Caco-2 (cell line): Measurements from ENCODE around the gene ACSS2. TPM values are rescaled to one million over a fixed set of nuclear protein-coding genes. Genes with fewer than 3 reads are reported as not detected.

Source experiments
- Bru-seq: library from RNA; stranded (reverse); fragments of 400-500 nt; gene quantifications from one replicate; lab custom pipeline; 2021; lab: Mats Ljungman, UMichigan
- BruChase-seq, 2 experiments: library from RNA; stranded (reverse); fragments of 400-500 nt; gene quantifications; one replicate each; lab custom pipeline; 2021; lab: Mats Ljungman, UMichigan
- BruUV-seq: library from RNA; stranded (reverse); fragments of 400-500 nt; replicated peaks from 2 replicates; lab custom pipeline; 2021; lab: Mats Ljungman, UMichigan
- CTCF ChIA-PET: fragments of 300-600 bp; sonication (Branson Sonifier 250); formaldehyde crosslinking; loops from one replicate; lab custom pipeline; 2022; ENCODE audit warnings: antibody characterized with exemption; lab: Charles Lee
- POLR2A ChIA-PET: fragments of 300-600 bp; sonication (Branson Sonifier 250); formaldehyde crosslinking; loops from one replicate; lab custom pipeline; 2022; ENCODE audit warnings: antibody characterized with exemption; lab: Charles Lee
- DNase-seq, 2 experiments: peaks; one replicate each; pipeline versions ENCODE4 v3.0.0 to v3.0.0-alpha.2; 2020 to 2022
- H3K27me3 ChIP-seq: replicated peaks from 2 replicates; pipeline ENCODE4 v1.6.0; 2011; ENCODE audit warnings: low read length; ENCODE audit not compliant: control insufficient read depth, insufficient read depth
- H3K36me3 ChIP-seq: 2 replicates; pipeline ENCODE4 v1.5.1; 2011; ENCODE audit warnings: low read length; ENCODE audit not compliant: control insufficient read depth, insufficient read depth
- H3K4me1 ChIP-seq: fragments of 250-450 bp; sonication (Bioruptor Pico); 2 replicates; pipeline ENCODE4 v1.5.1; 2020; ENCODE audit warnings: mild to moderate bottlenecking
- H3K4me3 ChIP-seq: 2 replicates; pipeline ENCODE4 v1.5.1; 2011; ENCODE audit warnings: low read depth, mild to moderate bottlenecking, control low read depth, low read length
- H3K9me3 ChIP-seq: fragments of 250-450 bp; sonication (Bioruptor Pico); 2 replicates; pipeline ENCODE4 v1.5.1; 2020; ENCODE audit warnings: mild to moderate bottlenecking, moderate library complexity
- H3K27ac Mint-ChIP-seq: one replicate; pipeline ENCODE4 v1.8.0; 2022; ENCODE audit warnings: mixed read lengths; ENCODE audit not compliant: unreplicated experiment
- H3K27me3 Mint-ChIP-seq: one replicate; pipeline ENCODE4 v1.8.0; 2022; ENCODE audit warnings: mixed read lengths; ENCODE audit not compliant: insufficient read depth, unreplicated experiment
- H3K36me3 Mint-ChIP-seq: one replicate; pipeline ENCODE4 v1.8.0; 2022; ENCODE audit warnings: mild to moderate bottlenecking, mixed read lengths; ENCODE audit not compliant: insufficient read depth, unreplicated experiment
- H3K4me1 Mint-ChIP-seq: one replicate; pipeline ENCODE4 v1.8.0; 2022; ENCODE audit warnings: low read depth, mixed read lengths; ENCODE audit not compliant: unreplicated experiment
- H3K4me3 Mint-ChIP-seq: one replicate; pipeline ENCODE4 v1.8.0; 2022; ENCODE audit warnings: mild to moderate bottlenecking, moderate library complexity, mixed read lengths; ENCODE audit not compliant: unreplicated experiment
- H3K9me3 Mint-ChIP-seq: one replicate; pipeline ENCODE4 v1.8.0; 2022; ENCODE audit warnings: mixed read lengths; ENCODE audit not compliant: unreplicated experiment
- CTCF ChIP-seq, 2 experiments: fragments of 200-600 bp in 1 of 2; IDR thresholded peaks; 1 replicate in 1 of 2; 2 replicates in 1 of 2; pipeline versions ENCODE4 v1.5.1 to v1.8.0; 2011 to 2022; ENCODE audit warnings: antibody characterized with exemption in 1 of 2, control low read depth in 1 of 2, inconsistent platforms in 1 of 2, low read depth in 1 of 2, low read length in 1 of 2, mild to moderate bottlenecking in 1 of 2, moderate library complexity in 1 of 2; ENCODE audit not compliant: insufficient read depth in 1 of 2, severe bottlenecking in 1 of 2, unreplicated experiment in 1 of 2
- intact Hi-C: fragments of 100-400 bp; cut with micrococcal nuclease; formaldehyde crosslinking; loops from one replicate; pipeline ENCODE4 v1.10.0; 2022; ENCODE audit not compliant: unreplicated experiment
- long read RNA-seq: library from polyadenylated mRNA; stranded (forward); transcript quantifications from one replicate; pipeline ENCODE4 v2.0.0, GENCODE V29; 2022
- total RNA-seq: library from RNA; stranded (reverse); gene quantifications from 2 replicates; pipeline ENCODE4 v1.2.3, GENCODE V29; 2022

The ACSS2 gene
- total RNA-seq (64.5 and 76.0 TPM in 2 replicates), Bru-seq, nascent RNA (percentile 73 among the genes with signal in this experiment), BruChase-seq, experiment 1, labeled RNA remaining after a 2-hour chase (percentile 83 among the genes with signal in this experiment), BruChase-seq, experiment 2, labeled RNA remaining after a 6-hour chase (percentile 81 among the genes with signal in this experiment)
- long read RNA-seq, transcript ACSS2-202 (18 exons, 3,065 nt) = major isoform, 55 of 91 reads
- long read RNA-seq, partial matches to known transcripts = 10 of 91 reads
- long read RNA-seq, other reads (novel, unspliced or antisense) = 23 of 91 reads

GRCh38 chr20:34876406-34877282 lies at the start of gene ACSS2:
TSS of gene ACSS2 (plus strand) at chr20:34876612. CDS start at chr20:34876646, 34 bp downstream.
- Histone ChIP-seq H3K36me3 (no peaks in the 10 kb centered on the region), H3K27me3 (no peaks in the 10 kb centered on the region), H3K4me1 (peaks cover 33% of the 10 kb centered on the region), H3K4me3 (peak within 1 kb of the TSS; percentile 71), H3K9me3 (no peaks in the 10 kb centered on the region)
- Mint-ChIP-seq H3K9me3 (no peaks in the 10 kb centered on the region), H3K4me1 (peaks cover 47% of the 10 kb centered on the region), H3K27me3 (no peaks in the 10 kb centered on the region), H3K36me3 (peaks cover 22% of the 10 kb centered on the region), H3K27ac (peak within 1 kb of the TSS; percentile 84), H3K4me3 (peak within 1 kb of the TSS; percentile 86)
- peak in 1 of 2 experiments; percentile 0 for TF ChIP-seq CTCF (IDR thresholded peaks at IDR 0.05; ENCODE audit: insufficient read depth in 1 of 2, low read depth in 1 of 2, low read length in 1 of 2, severe bottlenecking in 1 of 2, unreplicated experiment in 1 of 2)
- CTCF ChIA-PET = interaction anchor here (0.6 to 7.1 kb wide), 42 partner anchors 12 to 1508 kb away, joined by 3 to 331 read pairs (median 4); partner anchors contain the start of genes EDEM2, GSS, MYH7B and NCOA6
- intact Hi-C loops = loop anchor here (1.0 to 5.0 kb wide), 9 partner anchors 28 to 1076 kb away; partner anchors contain the start of genes EDEM2, GSS, MYH7B and SCAND1
- DNase-seq = no peak
- POLR2A ChIA-PET = interaction anchor here (0.5 to 4.0 kb wide), 20 partner anchors 14 to 1362 kb away, joined by 3 to 86 read pairs (median 10); partner anchors contain the start of genes EIF6, GSS, MYH7B and NCOA6
- BruUV-seq = TSS peak; percentile 56

- peaks cover 2% of the 10 kb centered on the region; the same call in 1 of the 2 replicates for H3K4me1 ChIP-seq
- H3K9me3 ChIP-seq = no peaks in the 10 kb centered on the region
- no peak overlapping the region for H3K27ac Mint-ChIP-seq
- H3K36me3 ChIP-seq = no peaks in the 10 kb centered on the region
- no TSS peak for BruUV-seq
- peaks cover 7% of the 10 kb centered on the region for H3K4me1 Mint-ChIP-seq
- CTCF ChIA-PET = no interaction called here
- peak in 1 of 2 experiments; percentile 8 for TF ChIP-seq CTCF (IDR thresholded peaks at IDR 0.05; ENCODE audit: insufficient read depth in 1 of 2, low read depth in 1 of 2, low read length in 1 of 2, severe bottlenecking in 1 of 2, unreplicated experiment in 1 of 2)
- POLR2A ChIA-PET = no interaction called here
- no peak for DNase-seq
- peaks cover 13% of the 10 kb centered on the region for H3K36me3 Mint-ChIP-seq
- H3K4me3 ChIP-seq = no peak overlapping the region
- H3K27me3 ChIP-seq = no peaks in the 10 kb centered on the region
- intact Hi-C loops = no loop called here
- H3K27me3 Mint-ChIP-seq = peaks cover 5% of the 10 kb centered on the region
- H3K9me3 Mint-ChIP-seq = no peaks in the 10 kb centered on the region
- no peak overlapping the region for H3K4me3 Mint-ChIP-seq
Measured at GRCh38 chr20:34829191-34829590, 47.2 kb upstream of the ACSS2 start.

GRCh38 chr20:34831936-34832335 lies 44.5 kb upstream of the ACSS2 start:
- BruUV-seq = no TSS peak
- Mint-ChIP-seq H3K36me3 (no peaks in the 10 kb centered on the region), H3K27me3 (peaks cover 5% of the 10 kb centered on the region), H3K4me3 (no peak overlapping the region), H3K27ac (no peak overlapping the region), H3K4me1 (no peaks in the 10 kb centered on the region), H3K9me3 (no peaks in the 10 kb centered on the region)
- POLR2A ChIA-PET = no interaction called here
- H3K4me3 ChIP-seq = no peak overlapping the region
- peaks cover 7% of the 10 kb centered on the region; the same call in 1 of the 2 replicates for H3K4me1 ChIP-seq
- CTCF ChIA-PET = no interaction called here
- intact Hi-C loops = loop anchor here (5.0 kb wide), 2 partner anchors 315 to 430 kb away; partner anchors contain the start of gene EDEM2
- no peak for DNase-seq
- no peaks in the 10 kb centered on the region for H3K9me3 ChIP-seq
- H3K36me3 ChIP-seq = no peaks in the 10 kb centered on the region
- TF ChIP-seq CTCF (IDR thresholded peaks at IDR 0.05; ENCODE audit: insufficient read depth in 1 of 2, low read depth in 1 of 2, low read length in 1 of 2, severe bottlenecking in 1 of 2, unreplicated experiment in 1 of 2) = no peak
- H3K27me3 ChIP-seq = no peaks in the 10 kb centered on the region
